ENCODE data around the gene CNTNAP2.
A peak's percentile ranks its signal among the peaks of the same experiment; 100 is the strongest.
"Not testable (repeated sequence)": the region's sequence is repeated elsewhere in the genome, so short reads cannot be mapped to it uniquely, and the experiment has no call there.

CNTNAP2 gene

GRCh38 chr7:148031811-148032210 lies 1915.2 kb downstream of the CNTNAP2 start:
- DNase-seq (ENCODE audit: low spot score), result no peak

- no peak for DNase-seq (ENCODE audit: low spot score)
Observed at GRCh38 chr7:148035950-148036349, 1919.3 kb downstream of the CNTNAP2 start.

GRCh38 chr7:148037044-148037443 lies 1920.4 kb downstream of the CNTNAP2 start:
- no peak for DNase-seq (ENCODE audit: low spot score)

GRCh38 chr7:148041156-148041555 lies 1924.6 kb downstream of the CNTNAP2 start:
- DNase-seq (ENCODE audit: low spot score), result no peak

GRCh38 chr7:148042935-148043631 lies 1926.5 kb downstream of the CNTNAP2 start:
- DNase-seq (ENCODE audit: low spot score), result no peak

GRCh38 chr7:148044173-148044572 lies 1927.6 kb downstream of the CNTNAP2 start:
- DNase-seq (ENCODE audit: low spot score), result no peak

GRCh38 chr7:148045521-148045920 lies 1928.9 kb downstream of the CNTNAP2 start:
- DNase-seq (ENCODE audit: low spot score), result no peak

- DNase-seq (ENCODE audit: low spot score), result no peak
Observed at GRCh38 chr7:148049068-148049467, 1932.5 kb downstream of the CNTNAP2 start.

- no peak for DNase-seq (ENCODE audit: low spot score)
Observed at GRCh38 chr7:148050492-148051158, 1934.0 kb downstream of the CNTNAP2 start.

- DNase-seq (ENCODE audit: low spot score), result no peak
Observed at GRCh38 chr7:148056406-148056805, 1939.8 kb downstream of the CNTNAP2 start.

GRCh38 chr7:148058092-148058491 lies 1941.5 kb downstream of the CNTNAP2 start:
- no peak for DNase-seq (ENCODE audit: low spot score)

- no peak for DNase-seq (ENCODE audit: low spot score)
Observed at GRCh38 chr7:148058753-148059152, 1942.2 kb downstream of the CNTNAP2 start.

- DNase-seq (ENCODE audit: low spot score), result no peak
Observed at GRCh38 chr7:148060724-148061123, 1944.1 kb downstream of the CNTNAP2 start.

- not testable (repeated sequence) for DNase-seq (ENCODE audit: low spot score)
Observed at GRCh38 chr7:148078111-148078510, 1961.5 kb downstream of the CNTNAP2 start.

- no peak for DNase-seq (ENCODE audit: low spot score)
Observed at GRCh38 chr7:148079206-148080080, 1962.8 kb downstream of the CNTNAP2 start.

- DNase-seq (ENCODE audit: low spot score), result no peak
Observed at GRCh38 chr7:148083448-148083847, 1966.8 kb downstream of the CNTNAP2 start.

GRCh38 chr7:148084138-148084537 lies 1967.5 kb downstream of the CNTNAP2 start:
- DNase-seq (ENCODE audit: low spot score), result peak; percentile 26

GRCh38 chr7:148091882-148092281 lies 1975.3 kb downstream of the CNTNAP2 start:
- DNase-seq (ENCODE audit: low spot score), result no peak

GRCh38 chr7:148093375-148094166 lies 1977.0 kb downstream of the CNTNAP2 start:
- DNase-seq (ENCODE audit: low spot score), result no peak

- no peak for DNase-seq (ENCODE audit: low spot score)
Observed at GRCh38 chr7:148095066-148095465, 1978.5 kb downstream of the CNTNAP2 start.

GRCh38 chr7:148104136-148104716 lies 1987.6 kb downstream of the CNTNAP2 start:
- DNase-seq (ENCODE audit: low spot score), result no peak

- DNase-seq (ENCODE audit: low spot score), result no peak
Observed at GRCh38 chr7:148104924-148105323, 1988.3 kb downstream of the CNTNAP2 start.

All from HuH-7 (cell line).